Endothelial cell of umbilical vein (primary cell): ENCODE measurements around the gene METTL16. TPM values are rescaled to one million over a fixed set of nuclear protein-coding genes. Genes with fewer than 3 reads are reported as not detected.

ENCODE experiments used
- BruUV-seq: library from RNA; stranded (reverse); fragments of 400-500 nt; replicated peaks from 2 replicates; lab custom pipeline; 2021; lab: Mats Ljungman, UMichigan
- CTCF ChIA-PET: fragments of 300-600, 350-600 bp; sonication (Branson Sonifier 250); formaldehyde crosslinking; loops from one replicate; lab custom pipeline; 2021; ENCODE audit warnings: antibody characterized with exemption, inconsistent platforms; lab: Charles Lee
- POLR2A ChIA-PET: fragments of 300-600, 350-600 bp; sonication (Branson Sonifier 250); formaldehyde crosslinking; loops from one replicate; lab custom pipeline; 2021; ENCODE audit warnings: antibody characterized with exemption, inconsistent platforms; lab: Charles Lee
- DNase-seq: peaks from one replicate; pipeline ENCODE4 v3.0.0-alpha.2; 2011; ENCODE audit warnings: low read depth, low spot score
- FAIRE-seq: peaks from 2 replicates; lab custom pipeline; 2011; peaks lifted over from hg19 to GRCh38; lab: Jason Lieb, UNC
- H2AFZ ChIP-seq: 2 replicates; pipeline ENCODE4 v1.6.0; 2012; ENCODE audit warnings: low read depth, low read length, control low read depth, inconsistent platforms
- H3K27ac ChIP-seq: 2 replicates; pipeline ENCODE4 v1.5.1; 2011; ENCODE audit warnings: low read depth, mild to moderate bottlenecking, control low read depth, low read length, moderate library complexity; ENCODE audit not compliant: insufficient read depth
- H3K27me3 ChIP-seq, 2 experiments: 2 replicates each; pipeline versions ENCODE4 v1.6.0 to v1.6.1; 2011; ENCODE audit warnings: low read length in 2 of 2, mixed read lengths in 1 of 2; ENCODE audit not compliant: control insufficient read depth in 2 of 2, insufficient read depth in 2 of 2
- H3K36me3 ChIP-seq, 2 experiments: 2 replicates in 1 of 2; 3 replicates in 1 of 2; pipeline ENCODE4 v1.5.1; 2011; ENCODE audit warnings: low read length in 2 of 2, mild to moderate bottlenecking in 1 of 2, moderate library complexity in 1 of 2; ENCODE audit not compliant: control insufficient read depth in 2 of 2, insufficient read depth in 2 of 2; ENCODE audit errors: extremely low read depth in 1 of 2
- H3K4me1 ChIP-seq: 3 replicates; pipeline ENCODE4 v1.5.1; 2011; ENCODE audit warnings: mild to moderate bottlenecking, low read length; ENCODE audit not compliant: control insufficient read depth, insufficient read depth; ENCODE audit errors: extremely low read depth
- H3K4me2 ChIP-seq: 2 replicates; pipeline ENCODE4 v1.6.1; 2011; ENCODE audit warnings: low read length, control low read depth, mixed read lengths; ENCODE audit not compliant: insufficient read depth
- H3K4me3 ChIP-seq, 3 experiments: fragments of 200-600 bp in 1 of 3; sonication (generic), shearing (Covaris generic) in 1 of 3; replicated peaks in 1 of 3; 2 replicates each; pipeline ENCODE4 v1.5.1; 2011 to 2016; ENCODE audit warnings: control low read depth in 3 of 3, low read length in 3 of 3, mild to moderate bottlenecking in 2 of 3, inconsistent platforms in 1 of 3, low read depth in 1 of 3, moderate library complexity in 1 of 3; ENCODE audit not compliant: insufficient read depth in 1 of 3
- H3K79me2 ChIP-seq: 2 replicates; pipeline ENCODE4 v1.6.0; 2012; ENCODE audit warnings: low read length, inconsistent platforms; ENCODE audit not compliant: control insufficient read depth, insufficient read depth
- H3K9ac ChIP-seq: replicated peaks from 2 replicates; pipeline ENCODE3; 2011; ENCODE audit warnings: low read length, control low read depth; ENCODE audit not compliant: insufficient read depth; ENCODE audit errors: extremely low read depth
- H3K9me1 ChIP-seq: replicated peaks from 3 replicates; pipeline ENCODE4 v1.6.0; 2011; ENCODE audit warnings: mild to moderate bottlenecking, low read length; ENCODE audit not compliant: control insufficient read depth, insufficient read depth; ENCODE audit errors: extremely low read depth
- H3K9me3 ChIP-seq: replicated peaks from 2 replicates; pipeline ENCODE4 v1.5.1; 2012; ENCODE audit warnings: low read length, inconsistent platforms; ENCODE audit not compliant: control insufficient read depth, insufficient read depth
- H4K20me1 ChIP-seq: replicated peaks from 2 replicates; pipeline ENCODE3; 2011; ENCODE audit warnings: mild to moderate bottlenecking, low read length; ENCODE audit not compliant: control insufficient read depth, insufficient read depth; ENCODE audit errors: extremely low read depth
- EZH2 ChIP-seq: IDR thresholded peaks from 2 replicates; pipeline ENCODE4 v1.6.1; 2012; ENCODE audit warnings: borderline replicate concordance, low read depth, mild to moderate bottlenecking, moderate library complexity, low read length, inconsistent platforms; ENCODE audit not compliant: severe bottlenecking
- FOS ChIP-seq: IDR thresholded peaks from 2 replicates; pipeline ENCODE4 v1.6.1; 2011; ENCODE audit warnings: mild to moderate bottlenecking, low read length, moderate library complexity, borderline replicate concordance; ENCODE audit not compliant: insufficient read depth
- GATA2 ChIP-seq: IDR thresholded peaks from 2 replicates; pipeline ENCODE4 v1.7.0; 2011; ENCODE audit warnings: low read depth, mild to moderate bottlenecking, moderate library complexity, mixed read lengths, low read length; ENCODE audit not compliant: insufficient read length, insufficient read depth
- JUN ChIP-seq: IDR thresholded peaks from 2 replicates; pipeline ENCODE4 v1.6.1; 2011; ENCODE audit warnings: borderline replicate concordance, low read depth; ENCODE audit not compliant: insufficient read length, insufficient read depth
- MYC ChIP-seq: IDR thresholded peaks from one replicate; pipeline ENCODE4 v1.6.1; 2011; ENCODE audit warnings: mild to moderate bottlenecking, low read depth, low read length
- POLR2A ChIP-seq: IDR thresholded peaks from 2 replicates; pipeline ENCODE4 v1.6.1; 2012; ENCODE audit warnings: low read depth, mild to moderate bottlenecking, control low read depth, low read length
- POLR2AphosphoS5 ChIP-seq: IDR thresholded peaks from 2 replicates; pipeline ENCODE4 v1.6.1; 2012; ENCODE audit warnings: low read depth, mild to moderate bottlenecking, control low read depth, low read length, moderate library complexity; ENCODE audit not compliant: insufficient read depth
- dilution Hi-C: fragments of 300-500 bp; cut with MboI; formaldehyde crosslinking; loops from one replicate; pipeline ENCODE4 v1.15.0; 2019; ENCODE audit warnings: low sequenced_read_pairs; ENCODE audit not compliant: extremely low pct_ligation_motif_present
- intact Hi-C: fragments of 100-400 bp; cut with micrococcal nuclease; formaldehyde crosslinking; loops from one replicate; pipeline ENCODE4 v1.10.0; 2022
- polyA plus RNA-seq, 4 experiments: library from polyadenylated mRNA; depleted of rRNA in 3 of 4; stranded (reverse) in 3 of 4; unstranded in 1 of 4; fragments of >200 nt; gene quantifications; 2 replicates each; pipeline versions ENCODE4 v1.2.1 to v1.2.3, GENCODE V29; 2011 to 2012; ENCODE audit warnings: missing spikeins in 1 of 4
- total RNA-seq: library from RNA; stranded (reverse); gene quantifications from 2 replicates; pipeline ENCODE4 v1.2.3, GENCODE V29; 2021
- TF ChIP-seq, protein P1 (sequence below): IDR thresholded peaks from 2 replicates; pipeline ENCODE4 v1.6.1; 2011; ENCODE audit not compliant: insufficient read depth, insufficient read length
- TF ChIP-seq, protein P2 (sequence below), 2 donors: IDR thresholded peaks; 1 replicate in 1 of 2; 2 replicates in 1 of 2; pipeline ENCODE4 v1.5.1; 2011; ENCODE audit warnings: low read length in 2 of 2, mild to moderate bottlenecking in 2 of 2, moderate library complexity in 2 of 2, control low read depth in 1 of 2, inconsistent platforms in 1 of 2, low read depth in 1 of 2; ENCODE audit not compliant: insufficient read depth in 1 of 2; ENCODE audit errors: extremely low read depth in 1 of 2

METTL16 gene
- total and polyA plus RNA-seq, 2 donors (not counting 3 experiments of a cell fraction or from before 2014, with no cell fraction given) = 11.0 to 24.7 TPM

- FAIRE-seq = no peak
- Histone ChIP-seq H3K36me3 (no peaks in the 10 kb centered on the region), H3K9me3 (no peaks in the 10 kb centered on the region), H3K79me2 (peaks cover 44% of the 10 kb centered on the region), H4K20me1 (no peaks in the 10 kb centered on the region), H3K4me1 (peaks cover 5% of the 10 kb centered on the region), H3K9me1 (no peaks in the 10 kb centered on the region), H3K27me3 (no peaks in the 10 kb centered on the region), H3K4me3 (no peak overlapping the region), H3K27ac (no peak overlapping the region), H2AFZ (no peak overlapping the region), H3K4me2 (no peak overlapping the region), H3K9ac (no peak overlapping the region)
- intact Hi-C loops (no loop called here), dilution Hi-C loops (no loop called here)
- TF ChIP-seq FOS = no peak
- no peak for TF ChIP-seq GATA2
- no peak for TF ChIP-seq POLR2AphosphoS5
- TF ChIP-seq, protein P1, sequence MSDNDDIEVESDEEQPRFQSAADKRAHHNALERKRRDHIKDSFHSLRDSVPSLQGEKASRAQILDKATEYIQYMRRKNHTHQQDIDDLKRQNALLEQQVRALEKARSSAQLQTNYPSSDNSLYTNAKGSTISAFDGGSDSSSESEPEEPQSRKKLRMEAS = no peak
- no TSS peak for BruUV-seq
- CTCF ChIA-PET = no interaction called here
- POLR2A ChIA-PET = interaction anchor here (0.7 kb wide), 1 partner anchor 17 kb away, joined by 3 read pairs; no protein-coding TSS in a partner anchor
- no peak for DNase-seq
Measured at GRCh38 chr17:2484876-2485275, 26.8 kb downstream of the METTL16 start.

GRCh38 chr17:2483084-2483483, 28.6 kb downstream of the METTL16 start:
- TF ChIP-seq, protein P2, sequence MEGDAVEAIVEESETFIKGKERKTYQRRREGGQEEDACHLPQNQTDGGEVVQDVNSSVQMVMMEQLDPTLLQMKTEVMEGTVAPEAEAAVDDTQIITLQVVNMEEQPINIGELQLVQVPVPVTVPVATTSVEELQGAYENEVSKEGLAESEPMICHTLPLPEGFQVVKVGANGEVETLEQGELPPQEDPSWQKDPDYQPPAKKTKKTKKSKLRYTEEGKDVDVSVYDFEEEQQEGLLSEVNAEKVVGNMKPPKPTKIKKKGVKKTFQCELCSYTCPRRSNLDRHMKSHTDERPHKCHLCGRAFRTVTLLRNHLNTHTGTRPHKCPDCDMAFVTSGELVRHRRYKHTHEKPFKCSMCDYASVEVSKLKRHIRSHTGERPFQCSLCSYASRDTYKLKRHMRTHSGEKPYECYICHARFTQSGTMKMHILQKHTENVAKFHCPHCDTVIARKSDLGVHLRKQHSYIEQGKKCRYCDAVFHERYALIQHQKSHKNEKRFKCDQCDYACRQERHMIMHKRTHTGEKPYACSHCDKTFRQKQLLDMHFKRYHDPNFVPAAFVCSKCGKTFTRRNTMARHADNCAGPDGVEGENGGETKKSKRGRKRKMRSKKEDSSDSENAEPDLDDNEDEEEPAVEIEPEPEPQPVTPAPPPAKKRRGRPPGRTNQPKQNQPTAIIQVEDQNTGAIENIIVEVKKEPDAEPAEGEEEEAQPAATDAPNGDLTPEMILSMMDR (IDR thresholded peaks at IDR 0.05; ENCODE audit: extremely low read depth in 1 of 2, insufficient read depth in 1 of 2, low read depth in 1 of 2, low read length in 2 of 2) = no peak
- no peak for TF ChIP-seq FOS
- TF ChIP-seq MYC = no peak
- TF ChIP-seq JUN = no peak
- no peak for TF ChIP-seq EZH2
- TF ChIP-seq, protein P1 = no peak
- no peak for TF ChIP-seq GATA2
- TF ChIP-seq POLR2AphosphoS5 = no peak
- no peak for TF ChIP-seq POLR2A
- H3K79me2 ChIP-seq = peaks cover 45% of the 10 kb centered on the region
- CTCF ChIA-PET = interaction anchor here (0.9 kb wide), 1 partner anchor 29 kb away, joined by 4 read pairs; the partner anchor contains the start of gene METTL16

More at GRCh38 chr17:2483084-2483483, 28.6 kb downstream of the METTL16 start:
- dilution Hi-C loops = no loop called here
- H3K4me1 ChIP-seq = peaks cover 5% of the 10 kb centered on the region
- H4K20me1 ChIP-seq = no peaks in the 10 kb centered on the region
- no peaks in the 10 kb centered on the region for H3K9me1 ChIP-seq
- FAIRE-seq (no peak), DNase-seq (no peak)
- H3K36me3 ChIP-seq = no peaks in the 10 kb centered on the region
- no peak overlapping the region for H3K4me3 ChIP-seq
- no TSS peak for BruUV-seq
- H3K9me3 ChIP-seq = no peaks in the 10 kb centered on the region
- no peak overlapping the region for H3K27ac ChIP-seq
- POLR2A ChIA-PET = no interaction called here
- intact Hi-C loops = no loop called here
- no peak overlapping the region for H3K9ac ChIP-seq
- H3K4me2 ChIP-seq = no peak overlapping the region
- H2AFZ ChIP-seq = no peak overlapping the region
- H3K27me3 ChIP-seq = no peaks in the 10 kb centered on the region
